SKM-1 treated with dmso at 0.1 percent for 144 hours (cell line): Measurements from ENCODE around the gene AKR1C8.
A peak's percentile ranks its signal among the peaks of the same experiment; 100 is the strongest.
"Not testable (repeated sequence)": the region's sequence is repeated elsewhere in the genome, so short reads cannot be mapped to it uniquely, and the experiment has no call there.

ENCODE experiments used
- DNase-seq: peaks from one replicate; lab custom pipeline; 2025; ENCODE audit not compliant: unreplicated experiment; lab: John Stamatoyannopoulos, UW

Gene AKR1C8

DNA sequence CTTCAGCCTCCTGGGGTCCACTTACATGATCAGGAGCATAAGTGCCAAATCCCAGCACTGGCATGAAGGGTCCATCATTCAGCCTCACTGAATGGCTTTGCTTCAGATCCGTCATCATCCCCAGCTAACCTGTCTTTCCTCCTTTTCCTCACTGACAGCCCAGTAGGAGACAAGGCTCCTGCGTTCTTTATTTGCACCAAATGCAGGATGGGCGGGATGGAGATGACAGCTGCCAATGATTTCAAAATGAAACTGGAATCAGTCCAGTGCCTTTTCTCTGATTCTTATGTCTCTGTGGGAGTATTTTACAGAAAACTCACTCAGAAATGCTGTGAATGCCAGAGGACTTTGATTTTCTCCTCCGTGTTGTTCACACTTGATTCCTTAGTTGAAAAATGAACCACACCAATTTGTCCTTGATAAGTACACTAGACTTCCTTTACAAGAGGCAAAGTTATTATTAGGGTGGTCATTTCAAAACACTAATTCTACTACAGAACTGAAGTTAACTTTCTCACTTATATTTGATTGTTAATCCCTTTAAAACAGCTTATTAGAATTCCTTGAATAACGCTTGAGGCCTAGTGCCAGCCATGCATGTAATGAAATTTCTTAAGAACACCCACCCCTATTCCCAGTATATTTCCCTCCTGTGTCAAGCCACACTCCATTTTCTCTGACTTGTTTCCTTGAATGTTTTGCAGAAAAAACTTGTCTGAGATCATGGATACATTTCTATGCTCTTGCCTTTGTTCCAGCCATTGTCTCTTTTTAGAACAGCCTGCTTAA is at the start of gene AKR1C8:
Gene AKR1C8, minus strand, starts transcription at position 164 of the 789 bp plus-strand sequence. Its CDS starts 46 bp downstream, at position 118.
- DNase-seq = no peak

DNA sequence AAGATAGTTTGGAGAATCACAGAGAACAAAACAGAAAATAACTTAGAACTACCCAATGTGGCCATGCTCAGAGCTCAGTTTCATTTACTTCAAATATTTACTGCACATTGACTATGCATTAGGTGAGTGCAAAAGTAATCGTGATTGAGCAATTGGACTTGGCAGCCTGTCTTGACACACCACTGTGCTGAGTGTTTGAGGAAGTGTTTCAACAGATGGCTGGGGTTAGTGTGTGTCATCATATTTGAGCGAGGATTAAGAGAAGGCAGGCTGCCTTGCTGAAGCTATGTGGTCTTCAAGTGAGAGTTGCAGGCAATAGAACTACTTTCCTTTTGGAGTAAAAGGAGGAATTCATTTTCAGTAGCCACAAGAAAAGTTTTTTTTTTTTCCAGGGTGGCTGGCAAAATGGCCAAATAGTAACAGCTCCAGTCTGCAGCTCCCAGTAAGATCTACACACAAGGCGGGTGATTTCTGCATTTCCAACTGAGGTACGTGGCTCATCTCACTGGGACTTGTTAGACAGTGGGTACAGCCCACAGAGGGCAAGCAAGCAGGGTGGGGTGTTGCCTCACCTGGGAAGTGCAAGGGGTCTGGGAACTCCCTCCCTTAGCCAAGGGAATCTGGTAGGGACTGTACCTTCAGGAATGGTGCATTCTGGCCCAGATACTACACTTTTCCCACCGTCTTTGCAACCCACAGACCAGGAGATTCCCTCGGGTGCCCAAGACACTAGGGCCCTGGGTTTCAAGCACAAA is 49.3 kb upstream of the AKR1C8 start:
- peak; percentile 91 for DNase-seq

DNA sequence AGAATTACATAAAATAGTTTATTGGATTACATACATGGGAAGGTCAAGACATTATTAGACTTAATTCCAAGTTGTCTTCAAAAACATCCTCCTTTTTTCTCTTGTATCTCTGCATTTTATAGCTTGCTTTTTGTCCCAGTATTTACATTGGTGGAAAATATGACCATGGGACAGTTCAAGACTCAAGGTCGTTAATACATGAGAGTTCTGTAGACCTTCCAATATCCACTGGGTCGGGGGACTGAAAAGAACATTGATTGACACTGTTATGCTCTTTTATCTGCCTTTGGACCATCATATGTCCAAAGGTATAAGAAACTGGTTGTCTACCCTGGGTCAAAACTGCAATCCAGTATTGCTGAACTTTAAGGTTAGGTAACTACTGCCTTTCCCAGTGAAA is 48.4 kb upstream of the AKR1C8 start:
- no peak for DNase-seq

DNA sequence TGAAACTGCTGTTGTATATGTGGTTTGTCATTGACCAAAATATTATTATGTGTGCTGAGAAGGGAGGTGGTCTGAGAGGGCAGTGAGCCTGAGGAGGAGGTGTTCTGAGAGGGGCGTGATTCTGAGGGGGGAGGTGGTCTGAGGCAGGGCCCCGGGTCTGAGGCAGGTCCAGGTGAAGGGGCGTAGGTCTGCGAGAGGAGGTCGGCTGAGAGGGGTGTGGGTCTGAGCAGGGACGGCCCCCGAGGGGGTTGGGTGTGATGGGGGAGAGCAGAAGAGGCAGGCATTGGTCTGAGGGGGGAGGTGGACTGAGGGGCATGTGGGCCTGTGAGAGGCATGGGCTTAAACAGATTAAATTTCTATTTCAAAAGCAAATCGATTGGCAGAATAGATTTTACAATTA is 44.1 kb upstream of the AKR1C8 start:
- DNase-seq = no peak

DNA sequence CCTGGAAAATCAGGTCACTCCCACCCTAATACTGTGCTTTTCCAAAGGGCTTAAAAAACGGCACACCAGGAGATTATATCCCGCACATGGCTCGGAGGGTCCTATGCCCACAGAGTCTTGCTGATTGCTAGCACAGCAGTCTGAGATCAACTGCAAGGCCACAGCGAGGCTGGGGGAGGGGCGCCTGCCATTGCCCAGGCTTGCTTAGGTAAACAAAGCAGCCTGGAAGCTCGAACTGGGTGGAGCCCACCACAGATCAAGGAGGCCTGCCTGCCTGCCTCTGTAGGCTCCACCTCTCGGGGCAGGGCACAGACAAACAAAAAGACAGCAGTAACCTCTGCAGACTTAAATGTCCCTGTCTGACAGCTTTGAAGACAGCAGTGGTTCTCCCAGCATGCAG is 38.0 kb upstream of the AKR1C8 start:
- not testable (repeated sequence) for DNase-seq

DNA sequence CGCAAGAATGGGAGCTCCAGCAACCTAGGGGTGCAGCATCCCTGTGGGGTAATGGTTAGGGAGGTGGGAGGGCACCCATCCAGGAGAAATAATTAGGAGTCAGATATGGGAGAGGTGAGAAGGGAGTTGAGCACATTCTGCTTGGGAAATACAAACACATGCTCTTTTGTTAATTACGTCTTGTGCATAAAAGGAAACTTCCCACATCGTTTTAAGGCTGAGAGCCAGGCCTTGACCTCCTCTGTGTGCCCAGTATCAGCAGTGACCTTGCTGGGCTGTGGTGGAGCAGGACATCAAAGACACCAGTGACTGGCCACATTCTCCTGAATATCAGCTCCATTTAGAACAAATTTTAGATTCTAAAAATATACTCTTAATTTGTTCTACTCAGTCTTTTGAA is 34.3 kb upstream of the AKR1C8 start:
- no peak for DNase-seq

DNA sequence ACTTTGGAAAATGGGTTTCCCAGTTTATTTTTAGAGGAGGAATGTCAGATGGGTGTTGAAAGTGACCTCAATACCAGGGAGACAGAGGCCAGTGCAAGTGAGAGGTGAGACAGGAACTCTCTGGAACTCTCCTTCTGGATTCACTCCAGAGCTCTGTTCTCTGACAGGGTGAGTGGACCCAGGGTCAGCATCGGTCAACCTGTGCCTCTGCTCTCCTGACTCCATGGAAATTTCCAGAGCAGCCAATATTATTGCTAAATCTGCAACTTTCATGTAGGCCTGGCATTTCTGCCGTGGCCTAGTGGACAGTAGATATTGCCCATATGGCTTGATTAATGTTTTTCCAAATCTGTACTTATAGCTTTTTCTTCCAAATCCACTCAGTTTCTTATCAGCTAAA is 31.9 kb upstream of the AKR1C8 start:
- DNase-seq = no peak

DNA sequence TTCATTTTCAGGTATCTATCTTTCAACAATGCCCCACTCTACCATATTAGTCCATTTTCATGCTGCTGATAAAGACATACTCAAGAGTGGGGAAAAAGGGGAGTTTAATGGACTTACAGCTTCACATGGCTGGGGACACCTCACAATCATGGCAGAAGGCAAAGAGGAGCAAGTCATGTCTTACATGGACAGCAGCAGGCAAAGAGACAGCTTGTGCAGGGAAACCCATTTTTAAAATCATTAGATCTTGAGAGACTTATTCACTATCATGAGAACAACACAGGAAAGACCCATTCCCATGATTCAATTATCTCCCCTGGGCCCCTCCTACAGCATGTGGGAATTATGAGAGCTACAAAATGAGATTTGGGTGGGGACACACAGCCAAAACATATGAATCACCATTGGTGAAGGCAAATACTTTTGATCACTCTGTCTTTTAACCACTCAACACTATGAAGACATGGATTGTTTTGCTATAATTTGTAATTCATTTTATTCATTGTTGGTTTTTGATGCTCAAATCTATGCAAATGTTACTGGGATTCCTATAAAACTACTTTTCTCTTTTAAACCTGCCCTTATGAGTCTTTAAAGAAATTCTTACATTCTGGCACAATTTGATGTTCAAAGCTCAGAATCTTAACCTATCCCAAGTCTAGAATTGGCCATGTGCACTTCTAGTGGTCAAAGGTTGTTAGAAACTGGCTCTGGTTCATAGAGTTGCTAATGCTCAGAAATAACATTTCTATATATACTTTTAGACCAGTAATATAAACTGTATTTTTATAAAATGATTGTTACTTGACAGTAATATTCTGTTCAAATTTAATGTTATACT is 27.0 kb upstream of the AKR1C8 start:
- DNase-seq = no peak

DNA sequence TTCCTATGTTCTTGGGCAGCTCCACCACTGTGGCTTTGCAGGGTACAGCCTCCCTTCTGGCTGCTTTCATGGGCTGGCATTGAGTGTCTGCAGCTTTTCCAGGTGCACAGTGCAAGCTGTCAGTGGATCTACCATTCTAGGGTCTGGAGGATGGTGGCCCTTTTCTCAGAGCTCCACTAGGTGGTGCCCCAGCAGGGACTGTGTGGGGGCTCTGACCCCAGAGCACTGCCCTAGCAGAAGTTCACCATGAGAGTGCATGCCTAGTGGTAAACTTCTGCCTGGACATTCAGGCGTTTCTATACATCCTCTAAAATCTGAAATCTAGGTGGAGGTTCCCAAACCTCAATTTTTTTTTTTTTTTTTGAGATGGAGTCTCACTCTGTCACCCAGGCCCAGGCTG is 25.3 kb upstream of the AKR1C8 start:
- DNase-seq = not testable (repeated sequence)

DNA sequence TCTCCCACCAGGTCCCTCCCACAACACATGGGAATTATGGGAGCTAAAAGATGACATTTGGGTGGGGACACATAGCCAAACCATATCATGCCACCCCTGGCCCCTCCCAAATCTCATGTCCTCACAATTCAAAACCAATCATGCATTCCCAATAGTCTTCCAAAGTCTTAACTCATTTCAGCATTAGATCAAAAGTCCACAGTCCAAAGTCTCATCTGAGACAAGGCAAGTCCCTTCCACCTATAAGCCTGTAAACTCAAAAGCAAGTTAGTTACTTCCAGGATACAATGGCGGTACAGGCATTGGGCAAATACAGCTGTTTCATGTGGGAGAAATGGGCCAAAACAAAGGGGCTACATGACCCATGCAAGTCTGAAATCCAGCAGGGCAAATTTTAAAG is 24.8 kb upstream of the AKR1C8 start:
- DNase-seq = not testable (repeated sequence)

DNA sequence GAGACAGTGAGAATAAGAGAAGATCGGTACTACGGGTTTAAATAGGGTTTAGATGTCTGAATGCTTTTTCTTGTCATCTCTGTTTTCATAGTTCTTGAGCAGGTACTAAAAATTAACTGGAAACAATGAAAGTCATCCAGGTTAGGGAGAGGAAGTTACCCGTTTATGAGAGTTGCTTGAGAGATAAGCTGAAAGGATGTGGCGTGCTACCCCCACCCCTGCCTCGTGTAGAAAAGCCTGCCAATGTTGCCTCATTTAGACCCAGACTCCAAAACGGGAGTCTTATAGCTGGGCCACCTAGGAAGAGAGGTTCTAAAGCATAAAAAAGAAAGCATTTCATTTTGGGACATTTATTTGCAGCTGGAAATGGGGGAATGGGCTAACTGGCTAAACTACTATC is 21.8 kb upstream of the AKR1C8 start:
- DNase-seq = no peak

DNA sequence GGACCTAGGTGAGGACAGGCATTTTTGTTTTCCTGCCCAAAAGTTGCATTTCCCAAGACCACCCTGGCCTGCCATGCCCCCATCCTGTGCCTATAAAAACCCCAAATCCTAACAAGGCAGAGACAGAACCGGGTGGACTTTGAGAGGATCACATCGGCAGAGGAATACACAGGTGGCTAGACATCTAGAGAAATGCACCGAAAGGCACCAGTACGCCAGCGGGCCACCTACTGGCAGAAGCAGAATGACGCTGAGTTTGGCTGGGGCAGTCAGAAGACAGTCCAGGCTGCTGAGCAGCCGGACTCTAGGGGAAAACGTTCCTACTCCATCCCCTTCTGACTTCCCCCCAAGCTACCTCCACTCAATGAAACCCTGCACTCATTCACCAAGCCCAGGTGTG is 14.4 kb upstream of the AKR1C8 start:
- no peak for DNase-seq

DNA sequence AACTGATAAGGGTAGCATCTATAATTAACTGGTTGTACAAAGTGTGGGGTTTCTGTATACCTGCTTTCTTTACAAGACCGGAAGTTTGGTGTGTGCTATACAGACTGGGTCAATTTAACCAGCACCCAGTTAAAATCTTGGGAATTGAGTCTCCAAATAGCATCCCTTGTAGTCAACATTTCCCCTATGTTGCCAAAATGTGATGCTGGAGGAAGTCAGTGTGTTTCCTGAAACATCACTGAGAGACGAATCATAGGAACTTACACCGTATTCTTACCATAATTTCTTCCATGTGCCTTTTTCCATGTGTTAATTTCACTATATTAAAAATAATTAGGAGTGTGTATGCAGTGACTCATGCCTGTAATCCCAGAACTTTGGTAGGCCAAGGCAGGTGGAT is 13.4 kb upstream of the AKR1C8 start:
- DNase-seq = no peak

DNA sequence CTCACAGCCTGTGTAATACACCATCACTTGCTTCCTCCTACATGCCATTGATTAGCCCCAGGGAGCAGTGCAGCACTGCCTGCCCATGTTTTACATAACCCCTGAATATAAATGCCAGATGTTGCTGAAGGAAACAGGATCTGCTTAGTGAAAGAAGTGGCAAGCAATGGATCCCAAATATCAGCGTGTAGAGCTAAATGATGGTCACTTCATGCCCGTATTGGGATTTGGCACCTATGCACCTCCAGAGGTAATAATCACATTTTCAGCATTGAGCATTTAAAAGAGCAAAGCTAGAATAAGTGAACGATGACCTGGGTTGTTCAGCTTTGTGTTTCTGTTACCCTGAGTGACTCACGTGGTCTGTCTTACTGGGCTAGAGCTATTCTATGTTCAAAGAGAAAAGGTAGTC is 11.8 kb upstream of the AKR1C8 start, which contains the start of gene AKR1C4:
Gene AKR1C4, plus strand, starts transcription at position 136 of the 412 bp plus-strand sequence. Its CDS starts 31 bp downstream, at position 167.
- DNase-seq = no peak

DNA sequence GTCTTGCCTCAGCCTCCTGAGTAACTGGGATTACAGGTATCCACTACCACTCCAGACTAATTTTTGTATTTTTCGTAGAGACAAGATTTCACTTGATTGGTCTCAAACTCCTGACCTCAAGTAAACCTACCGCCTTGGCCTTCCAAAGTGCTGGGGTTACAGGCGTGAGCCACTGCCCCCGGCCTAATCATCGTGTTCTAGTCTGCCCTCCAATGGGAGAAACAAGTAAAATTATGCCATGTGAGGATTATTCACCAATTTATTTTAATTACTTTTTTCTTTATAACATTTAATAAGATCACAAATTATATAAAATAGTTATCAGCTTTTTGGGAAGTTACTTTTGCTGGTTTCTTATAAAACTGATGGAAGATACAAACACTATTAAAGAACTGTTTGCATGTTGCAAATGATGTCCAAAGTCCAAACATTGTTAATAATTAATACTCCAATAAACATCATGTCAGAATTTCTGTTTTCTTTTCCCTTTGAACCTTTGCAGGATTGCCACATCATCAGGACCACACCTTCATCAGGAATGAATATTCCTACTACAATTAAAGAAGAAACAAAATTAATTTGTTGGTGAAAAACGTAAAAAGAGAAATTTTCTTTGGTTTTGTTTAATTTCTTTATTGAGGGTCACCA is 10.9 kb upstream of the AKR1C8 start:
- no peak for DNase-seq

DNA sequence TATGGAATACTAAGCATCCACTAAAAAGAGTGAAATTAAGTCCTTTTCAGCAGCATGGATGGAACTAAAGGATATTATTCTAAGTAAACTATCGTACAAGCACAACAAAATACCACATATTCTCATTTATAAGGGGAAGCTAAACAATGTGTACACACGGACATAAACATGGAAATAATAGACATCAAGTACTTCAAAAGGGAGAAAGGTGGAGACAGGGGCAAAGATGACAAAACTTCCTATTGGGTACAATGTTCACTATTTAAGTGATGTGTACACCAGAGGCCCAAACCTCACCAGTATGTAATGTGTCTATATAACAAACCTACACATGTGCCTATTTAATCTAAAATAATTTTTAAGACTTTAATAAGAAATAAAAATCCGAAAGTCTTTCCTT is 9.5 kb upstream of the AKR1C8 start:
- no peak for DNase-seq

DNA sequence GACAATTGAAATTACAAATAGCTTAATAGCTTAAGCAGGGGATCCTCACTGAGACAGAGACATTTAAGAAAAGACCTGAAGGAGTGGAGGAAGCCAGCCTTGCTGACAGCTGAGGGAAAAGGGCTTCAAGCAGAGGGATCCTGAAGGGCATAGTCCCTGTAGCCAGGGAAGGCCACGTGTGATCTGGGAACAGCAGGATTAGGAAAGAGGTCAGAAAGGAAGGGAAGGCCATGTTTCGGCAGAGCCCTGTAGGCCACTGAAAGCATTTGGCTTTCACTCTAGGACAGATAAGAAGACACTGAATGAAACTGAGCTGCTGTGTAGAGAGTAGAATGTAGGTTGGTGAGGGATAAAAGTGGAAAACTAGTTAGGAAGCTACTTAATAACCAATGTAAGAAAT is 3.4 kb upstream of the AKR1C8 start:
- DNase-seq = no peak

DNA sequence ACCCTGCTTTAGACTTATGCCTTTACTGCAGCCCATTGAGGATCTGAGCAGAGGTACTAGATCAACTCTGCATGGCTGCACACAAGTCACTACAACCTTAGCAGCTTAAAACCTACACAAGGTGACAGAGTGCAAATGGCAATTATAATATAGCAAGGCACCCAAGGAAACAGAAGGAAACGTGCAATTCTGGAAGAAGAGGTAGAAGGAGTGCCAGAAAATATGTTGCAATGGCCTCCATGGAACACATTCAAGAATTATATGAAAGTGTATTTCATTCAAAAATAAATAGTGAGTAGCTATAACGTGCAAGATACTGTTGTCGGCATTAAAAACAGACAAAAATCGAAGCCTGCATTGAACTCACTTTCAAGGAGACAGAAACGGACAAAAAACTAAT is 2.9 kb upstream of the AKR1C8 start:
- DNase-seq = no peak

DNA sequence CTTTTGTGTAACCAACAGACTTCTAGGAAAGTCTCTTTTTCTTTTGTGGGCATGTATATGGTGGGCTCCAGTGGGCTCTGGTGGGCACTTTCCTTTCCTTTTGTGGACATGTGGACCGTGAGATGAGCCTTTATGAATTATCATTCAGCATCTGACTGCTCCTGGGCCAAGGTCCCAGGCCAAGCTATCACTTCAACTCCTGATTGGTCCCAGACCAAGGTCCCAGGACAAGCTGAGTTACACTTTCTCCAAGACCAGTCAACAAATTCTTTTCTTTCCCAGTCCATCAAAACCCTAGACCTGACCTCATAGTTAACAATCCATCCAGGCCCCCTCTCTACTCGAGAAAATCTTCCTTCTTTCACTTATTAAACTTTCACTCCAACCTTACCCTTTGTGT is 1.0 kb downstream of the AKR1C8 start:
- DNase-seq = no peak

DNA sequence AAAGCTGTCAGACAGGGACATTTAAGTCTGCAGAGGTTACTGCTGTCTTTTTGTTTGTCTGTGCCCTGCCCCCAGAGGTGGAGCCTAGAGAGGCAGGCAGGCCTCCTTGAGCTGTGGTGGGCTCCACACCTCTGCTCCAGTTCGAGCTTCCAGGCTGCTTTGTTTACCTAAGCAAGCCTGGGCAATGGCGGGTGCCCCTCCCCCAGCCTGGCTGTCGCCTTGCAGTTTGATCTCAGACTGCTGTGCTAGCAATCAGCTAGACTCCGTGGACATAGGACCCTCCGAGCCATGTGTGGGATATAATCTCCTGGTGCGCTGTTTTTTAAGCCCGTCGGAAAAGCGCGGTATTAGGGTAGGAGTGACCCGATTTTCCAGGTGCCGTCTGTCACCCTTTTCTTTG is 4.4 kb downstream of the AKR1C8 start:
- not testable (repeated sequence) for DNase-seq

DNA sequence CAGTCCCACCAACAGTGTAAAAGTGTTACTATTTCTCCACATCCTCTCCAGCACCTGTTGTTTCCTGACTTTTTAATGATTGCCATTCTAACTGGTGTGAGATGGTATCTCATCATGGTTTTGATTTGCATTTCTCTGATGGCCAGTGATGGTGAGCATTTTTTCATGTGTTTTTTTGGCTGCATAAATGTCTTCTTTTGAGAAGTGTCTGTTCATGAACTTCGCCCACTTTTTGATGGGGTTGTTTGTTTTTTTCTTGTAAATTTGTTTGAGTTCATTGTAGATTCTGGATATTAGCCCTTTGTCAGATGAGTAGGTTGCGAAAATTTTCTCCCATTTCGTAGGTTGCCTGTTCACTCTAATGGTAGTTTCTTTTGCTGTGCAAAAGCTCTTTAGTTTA is 9.4 kb downstream of the AKR1C8 start:
- not testable (repeated sequence) for DNase-seq
